Upper lobe of left lung (tissue), 6 donors: Measurements from ENCODE around the gene PCYT1A. TPM values are rescaled to one million over a fixed set of nuclear protein-coding genes. Genes with fewer than 3 reads are reported as not detected.
A peak's percentile ranks its signal among the peaks of the same experiment; 100 is the strongest.

Source experiments
- ATAC-seq, 2 donors: fragments of 200-7000 bp; cut with Tn5 transposase; one replicate each; pipeline ENCODE4 v1.9.1; 2022; ENCODE audit warnings: mild to moderate bottlenecking in 2 of 2, moderate library complexity in 2 of 2; ENCODE audit not compliant: low FRiP score in 2 of 2
- DNase-seq, 2 donors: peaks; one replicate each; pipeline ENCODE4 v3.0.0-alpha.2; 2019 to 2020
- H3K27ac ChIP-seq, 4 donors: fragments of 200-600 bp; sonication (generic); one replicate each; pipeline ENCODE4 v1.5.1; 2016 to 2019
- H3K27me3 ChIP-seq, 4 donors: fragments of 200-600 bp; sonication (generic); one replicate each; pipeline ENCODE4 v1.5.1; 2017 to 2019
- H3K36me3 ChIP-seq, 4 donors: fragments of 200-600 bp; sonication (generic); one replicate each; pipeline ENCODE4 v1.5.1; 2016 to 2019
- H3K4me1 ChIP-seq, 4 donors: fragments of 200-600 bp; sonication (generic); one replicate each; pipeline ENCODE4 v1.5.1; 2018 to 2019
- H3K4me3 ChIP-seq, 4 donors: fragments of 200-600 bp; sonication (generic); one replicate each; pipeline ENCODE4 v1.5.1; 2017 to 2019; ENCODE audit warnings: mild to moderate bottlenecking in 2 of 4, moderate library complexity in 1 of 4
- H3K9me3 ChIP-seq, 4 donors: fragments of 200-600 bp; sonication (generic); one replicate each; pipeline ENCODE4 v1.5.1; 2018 to 2019
- EP300 ChIP-seq, 4 donors: sonication (generic); formaldehyde crosslinking; IDR thresholded peaks; one replicate each; pipeline ENCODE4 v1.5.1; 2017; ENCODE audit warnings: antibody characterized with exemption in 4 of 4, control low read depth in 2 of 4
- POLR2A ChIP-seq, 4 donors: fragments of 450-650 bp; IDR thresholded peaks; one replicate each; pipeline ENCODE4 v1.5.1; 2016 to 2017; ENCODE audit warnings: antibody characterized with exemption in 4 of 4, mild to moderate bottlenecking in 2 of 4
- POLR2AphosphoS5 ChIP-seq, 2 donors: sonication (generic); formaldehyde crosslinking; IDR thresholded peaks; one replicate each; pipeline ENCODE4 v1.5.1; 2017; ENCODE audit warnings: antibody characterized with exemption in 2 of 2
- WGBS, 2 donors: methylation state at CpG; one replicate each; pipeline ENCODE4 v1.1.5; 2017 to 2018; 5-methylcytosine and 5-hydroxymethylcytosine counted together
- total RNA-seq, 6 donors: library from RNA; depleted of rRNA in 4 of 6; stranded (reverse); fragments of >200 nt in 4 of 6; gene quantifications; one replicate each; pipeline versions ENCODE4 v1.1.0 to v1.2.1, GENCODE V29; 2016 to 2021
- TF ChIP-seq, protein P1 (sequence below), 6 experiments: fragments of 450-650 bp in 4 of 6; fragments of 200-600 bp in 2 of 6; sonication (generic) in 2 of 6; IDR thresholded peaks; one replicate each; pipeline ENCODE4 v1.5.1; 2016 to 2019; ENCODE audit warnings: antibody characterized with exemption in 6 of 6
- donor health status: DM: no; HTN: no; CAD: no; lungs with moderate emphysema.
- donor health status: DM: no; HTN: yes; CAD: no; lungs with severe emphysema.

Gene PCYT1A
- total RNA-seq, 6 donors from 2014 or later: 51.6 to 75.2 (median 68.5) TPM

DNA sequence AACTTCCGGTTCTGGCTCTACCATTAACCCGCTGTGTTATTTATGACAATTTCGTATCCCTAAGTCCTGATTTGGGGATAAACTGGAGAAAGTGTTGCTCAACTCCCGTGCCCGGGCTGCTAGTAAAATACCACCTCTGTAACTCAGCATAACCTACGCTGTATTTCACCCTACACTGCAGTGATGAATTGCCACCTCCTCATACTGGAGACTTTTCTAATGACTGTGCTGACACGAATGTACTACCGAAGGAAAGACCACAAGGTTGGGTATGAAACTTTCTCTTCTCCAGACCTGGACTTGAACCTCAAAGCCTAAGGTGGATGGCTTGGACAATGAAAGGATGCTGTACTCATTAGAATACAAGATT lies 54.7 kb downstream of the PCYT1A start:
- no peak for DNase-seq
- H3K4me1 ChIP-seq: peaks cover 0 to 4% (median 0%) of the 10 kb centered on the region in 4 donors
- 73 to 80% methylated on average over 8 of the region's 8 CpGs for WGBS, 2 donors
- H3K27me3 ChIP-seq: no peaks in the 10 kb centered on the region
- TF ChIP-seq POLR2A (IDR thresholded peaks at IDR 0.05) (no peak), EP300 (IDR thresholded peaks at IDR 0.05) (no peak), POLR2AphosphoS5 (IDR thresholded peaks at IDR 0.05) (no peak)
- TF ChIP-seq, protein P1, sequence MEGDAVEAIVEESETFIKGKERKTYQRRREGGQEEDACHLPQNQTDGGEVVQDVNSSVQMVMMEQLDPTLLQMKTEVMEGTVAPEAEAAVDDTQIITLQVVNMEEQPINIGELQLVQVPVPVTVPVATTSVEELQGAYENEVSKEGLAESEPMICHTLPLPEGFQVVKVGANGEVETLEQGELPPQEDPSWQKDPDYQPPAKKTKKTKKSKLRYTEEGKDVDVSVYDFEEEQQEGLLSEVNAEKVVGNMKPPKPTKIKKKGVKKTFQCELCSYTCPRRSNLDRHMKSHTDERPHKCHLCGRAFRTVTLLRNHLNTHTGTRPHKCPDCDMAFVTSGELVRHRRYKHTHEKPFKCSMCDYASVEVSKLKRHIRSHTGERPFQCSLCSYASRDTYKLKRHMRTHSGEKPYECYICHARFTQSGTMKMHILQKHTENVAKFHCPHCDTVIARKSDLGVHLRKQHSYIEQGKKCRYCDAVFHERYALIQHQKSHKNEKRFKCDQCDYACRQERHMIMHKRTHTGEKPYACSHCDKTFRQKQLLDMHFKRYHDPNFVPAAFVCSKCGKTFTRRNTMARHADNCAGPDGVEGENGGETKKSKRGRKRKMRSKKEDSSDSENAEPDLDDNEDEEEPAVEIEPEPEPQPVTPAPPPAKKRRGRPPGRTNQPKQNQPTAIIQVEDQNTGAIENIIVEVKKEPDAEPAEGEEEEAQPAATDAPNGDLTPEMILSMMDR (IDR thresholded peaks at IDR 0.05): no peak
- no peak overlapping the region for H3K27ac ChIP-seq
- ATAC-seq: no peak
- no peak overlapping the region for H3K4me3 ChIP-seq
- peaks cover 1 to 20% (median 13%) of the 10 kb centered on the region in 4 donors for H3K36me3 ChIP-seq
- H3K9me3 ChIP-seq: no peaks in the 10 kb centered on the region

DNA sequence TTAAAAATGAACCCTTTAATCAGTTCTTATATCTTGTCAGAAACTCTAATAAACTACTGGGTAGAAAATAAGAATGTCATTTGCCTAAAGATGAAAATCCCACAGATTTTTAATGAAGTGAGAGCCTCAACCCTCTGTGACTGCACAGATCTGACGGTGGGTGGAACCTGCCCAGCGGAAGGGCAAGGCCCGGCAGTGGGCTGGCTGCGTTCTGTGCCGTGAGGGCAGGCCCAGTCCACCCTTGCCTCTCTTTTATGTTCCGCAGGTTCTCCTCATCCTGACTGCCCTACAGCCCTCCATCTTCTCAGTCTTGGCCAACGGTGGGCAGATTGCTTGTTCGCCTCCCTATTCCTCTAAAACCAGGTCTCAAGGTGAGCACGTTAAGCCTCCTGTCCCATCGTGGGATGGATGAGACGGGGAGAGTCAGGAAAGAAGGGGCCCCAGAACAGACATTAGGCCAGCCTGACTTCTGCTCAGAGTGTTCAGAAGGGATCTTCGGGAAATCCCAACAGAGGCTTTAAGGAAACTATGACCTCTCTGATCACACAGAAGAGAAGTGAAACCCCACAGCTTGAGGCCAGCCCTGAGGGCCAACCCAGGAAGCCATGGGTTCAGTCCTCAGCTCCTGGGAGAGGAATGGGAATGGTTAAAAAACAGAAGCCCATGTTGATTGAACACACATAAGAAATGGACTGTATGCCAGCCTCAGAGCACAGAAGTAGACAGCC lies 55.2 kb downstream of the PCYT1A start:
- DNase-seq (no peak), ATAC-seq (no peak)
- TF ChIP-seq EP300 (IDR thresholded peaks at IDR 0.05): no peak
- TF ChIP-seq POLR2AphosphoS5 (IDR thresholded peaks at IDR 0.05): no peak
- TF ChIP-seq POLR2A (IDR thresholded peaks at IDR 0.05): no peak
- TF ChIP-seq, protein P1 (IDR thresholded peaks at IDR 0.05): no peak
- H3K27ac ChIP-seq: no peak overlapping the region
- 94% methylated on average over 12 of the region's 12 CpGs for WGBS, 2 donors
- H3K27me3 ChIP-seq: no peaks in the 10 kb centered on the region
- no peak overlapping the region for H3K4me3 ChIP-seq
- H3K9me3 ChIP-seq: no peaks in the 10 kb centered on the region
- peaks cover 0 to 14% (median 9%) of the 10 kb centered on the region in 4 donors for H3K36me3 ChIP-seq
- peaks cover 0 to 9% (median 0%) of the 10 kb centered on the region in 4 donors for H3K4me1 ChIP-seq

DNA sequence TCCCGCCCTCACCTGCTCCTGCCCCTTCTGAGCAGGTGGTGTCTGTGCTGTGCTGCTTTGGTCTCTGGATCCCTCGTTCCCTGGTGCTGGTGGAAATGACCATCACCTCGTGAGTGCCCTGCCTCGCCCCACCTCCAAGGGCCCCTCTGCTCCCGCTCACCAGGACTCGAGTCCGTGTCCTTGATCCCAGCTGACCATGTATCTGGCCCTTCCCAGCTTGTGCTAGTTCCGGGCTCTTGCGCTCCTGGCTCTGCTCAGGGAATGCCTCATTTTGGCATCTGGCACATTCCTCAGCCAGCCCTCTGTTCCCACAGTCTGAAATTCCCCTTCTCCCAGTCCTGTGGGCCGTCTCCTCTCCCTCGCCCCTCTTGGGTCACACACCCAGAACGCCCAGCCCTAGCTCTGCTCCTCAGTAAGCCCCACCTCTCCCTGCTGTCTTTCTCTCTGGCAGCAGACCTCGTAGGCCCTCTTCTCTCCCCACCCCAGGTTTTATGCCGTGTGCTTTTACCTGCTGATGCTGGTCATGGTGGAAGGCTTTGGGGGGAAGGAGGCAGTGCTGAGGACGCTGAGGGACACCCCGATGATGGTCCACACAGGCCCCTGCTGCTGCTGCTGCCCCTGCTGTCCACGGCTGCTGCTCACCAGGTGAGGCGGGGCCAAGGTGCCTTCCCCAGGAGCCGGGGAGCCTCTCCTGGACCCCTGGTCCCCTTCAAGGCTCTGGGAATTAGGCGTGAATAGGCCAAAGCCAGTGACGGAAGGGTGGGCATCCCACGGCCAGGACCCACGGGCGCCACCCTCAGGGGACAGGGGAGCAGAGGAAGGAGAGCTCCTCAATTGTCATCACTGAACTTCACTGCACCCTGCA lies 59.7 kb downstream of the PCYT1A start:
- peak; percentile 32 to 52 for ATAC-seq
- Histone ChIP-seq H3K4me3 (no peak overlapping the region), H3K4me1 (peaks cover 0 to 11% (median 1%) of the 10 kb centered on the region in 4 donors), H3K9me3 (no peaks in the 10 kb centered on the region), H3K27me3 (no peaks in the 10 kb centered on the region), H3K27ac (no peak overlapping the region), H3K36me3 (no peaks in the 10 kb centered on the region)
- TF ChIP-seq POLR2AphosphoS5 (IDR thresholded peaks at IDR 0.05) (no peak), EP300 (IDR thresholded peaks at IDR 0.05) (no peak), POLR2A (IDR thresholded peaks at IDR 0.05) (no peak)
- TF ChIP-seq, protein P1 (IDR thresholded peaks at IDR 0.05): no peak
- DNase-seq: no peak
- WGBS, 2 donors: 57 to 59% methylated on average over 20 to 24 of the region's 24 CpGs

DNA sequence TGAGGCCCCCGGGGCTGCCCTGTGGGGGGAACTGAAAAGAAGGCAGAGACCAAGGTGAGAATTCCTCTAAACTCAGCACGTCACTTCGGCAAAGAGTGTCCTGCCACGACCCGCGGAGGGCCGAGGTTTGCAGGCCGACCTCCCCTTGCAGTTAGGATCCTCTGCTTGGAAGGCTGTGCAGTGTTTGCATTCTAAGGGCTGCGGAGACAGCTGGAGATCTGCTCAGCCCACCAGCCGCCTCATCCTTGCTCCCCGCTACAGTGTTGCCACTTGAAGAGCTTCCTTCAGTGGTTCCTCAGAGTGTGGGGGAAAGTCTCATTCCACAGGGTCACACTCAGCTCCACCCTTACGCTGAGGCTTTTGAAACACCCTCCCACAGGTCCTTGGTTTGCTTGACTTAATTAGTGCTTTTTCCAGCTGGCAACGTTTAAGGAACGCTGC lies 60.4 kb downstream of the PCYT1A start:
- no peaks in the 10 kb centered on the region for H3K36me3 ChIP-seq
- no peak overlapping the region for H3K27ac ChIP-seq
- no peaks in the 10 kb centered on the region for H3K9me3 ChIP-seq
- no peak overlapping the region for H3K4me3 ChIP-seq
- no peaks in the 10 kb centered on the region for H3K27me3 ChIP-seq
- H3K4me1 ChIP-seq: peaks cover 0 to 11% (median 1%) of the 10 kb centered on the region in 4 donors
- 71 to 79% methylated on average over 12 to 14 of the region's 14 CpGs for WGBS, 2 donors
- TF ChIP-seq, protein P1 (IDR thresholded peaks at IDR 0.05): no peak
- no peak for TF ChIP-seq EP300 (IDR thresholded peaks at IDR 0.05)
- no peak for DNase-seq
- no peak for ATAC-seq
